HTR-8/SVneo (cell line): ENCODE results near the gene TIGAR.

ENCODE experiments used
- DNase-seq: peaks from one replicate; pipeline ENCODE4 v3.0.0; 2011; ENCODE audit warnings: low spot score, mixed read lengths; ENCODE audit not compliant: insufficient read length
- FAIRE-seq: peaks from 2 replicates; lab custom pipeline; 2011; peaks lifted over from hg19 to GRCh38; lab: Jason Lieb, UNC

Gene TIGAR

DNA sequence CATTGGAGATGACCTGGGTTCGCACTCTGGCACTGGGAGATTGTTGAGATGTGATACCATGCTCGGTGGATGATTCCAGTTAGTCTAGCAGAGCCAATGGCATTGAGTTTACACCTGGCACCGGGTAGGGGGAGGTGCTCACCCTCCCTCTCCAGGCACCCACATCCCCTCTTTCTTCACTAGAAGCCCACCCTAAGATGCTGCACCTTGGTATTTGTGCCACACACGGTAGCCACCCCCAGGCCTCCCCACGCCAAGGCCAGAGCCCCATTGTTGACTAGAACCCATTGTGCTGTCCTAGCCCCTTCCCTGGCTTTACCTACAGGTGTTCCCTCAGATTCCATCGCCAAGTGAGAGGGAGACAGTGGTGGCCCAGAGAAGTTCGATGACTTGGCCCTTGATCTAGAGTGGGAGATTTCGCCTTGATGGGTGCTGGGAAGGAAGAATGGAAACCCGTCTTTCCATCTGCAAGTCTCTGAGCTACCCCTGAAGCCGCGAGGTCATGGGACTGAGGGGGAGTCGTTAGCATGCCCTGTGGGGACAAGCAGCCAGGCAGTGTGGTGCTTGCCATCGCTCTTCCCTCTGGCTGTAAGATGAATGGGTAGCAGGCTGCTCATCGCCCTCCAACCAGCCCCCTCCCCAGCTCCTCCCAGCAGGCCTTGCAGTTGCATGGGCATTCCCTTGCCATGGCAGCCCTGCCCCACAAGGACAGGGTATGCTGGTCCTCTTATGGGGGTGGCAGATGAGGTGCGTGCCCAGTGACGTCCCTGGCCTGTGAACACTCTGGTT is 38.7 kb upstream of the TIGAR start:
- DNase-seq (no peak), FAIRE-seq (peak; percentile 52)

DNA sequence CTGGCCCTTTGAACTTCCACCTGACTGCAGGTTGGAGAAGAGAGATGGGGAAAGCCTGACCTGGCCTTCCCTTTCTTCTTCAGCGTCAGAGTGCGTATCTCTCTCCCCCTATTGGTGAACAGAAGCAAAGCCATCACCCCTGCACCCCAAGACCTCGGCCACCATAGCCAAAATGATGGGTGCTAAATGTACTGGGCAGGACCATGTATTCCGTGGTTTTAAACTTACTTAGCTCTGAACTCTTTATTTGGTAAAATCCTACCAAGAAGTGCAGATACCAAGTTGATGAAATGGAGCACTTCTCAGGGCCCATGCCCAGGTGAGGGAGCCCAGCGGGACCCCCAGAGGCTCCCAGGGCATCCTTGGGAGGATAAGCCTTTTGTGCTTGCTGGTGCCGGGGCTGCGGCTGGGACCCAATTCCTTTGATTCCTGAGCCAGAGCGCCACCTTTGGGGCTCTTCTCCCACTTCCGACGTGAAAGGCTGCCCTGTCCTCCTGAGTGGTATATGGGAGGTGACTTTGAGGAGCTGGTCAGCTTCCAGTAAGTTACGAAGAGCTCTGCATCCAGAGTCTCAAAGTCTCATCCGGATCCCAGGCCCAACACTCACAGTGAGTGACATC is 38.0 kb upstream of the TIGAR start:
- DNase-seq, result no peak
- no peak for FAIRE-seq

DNA sequence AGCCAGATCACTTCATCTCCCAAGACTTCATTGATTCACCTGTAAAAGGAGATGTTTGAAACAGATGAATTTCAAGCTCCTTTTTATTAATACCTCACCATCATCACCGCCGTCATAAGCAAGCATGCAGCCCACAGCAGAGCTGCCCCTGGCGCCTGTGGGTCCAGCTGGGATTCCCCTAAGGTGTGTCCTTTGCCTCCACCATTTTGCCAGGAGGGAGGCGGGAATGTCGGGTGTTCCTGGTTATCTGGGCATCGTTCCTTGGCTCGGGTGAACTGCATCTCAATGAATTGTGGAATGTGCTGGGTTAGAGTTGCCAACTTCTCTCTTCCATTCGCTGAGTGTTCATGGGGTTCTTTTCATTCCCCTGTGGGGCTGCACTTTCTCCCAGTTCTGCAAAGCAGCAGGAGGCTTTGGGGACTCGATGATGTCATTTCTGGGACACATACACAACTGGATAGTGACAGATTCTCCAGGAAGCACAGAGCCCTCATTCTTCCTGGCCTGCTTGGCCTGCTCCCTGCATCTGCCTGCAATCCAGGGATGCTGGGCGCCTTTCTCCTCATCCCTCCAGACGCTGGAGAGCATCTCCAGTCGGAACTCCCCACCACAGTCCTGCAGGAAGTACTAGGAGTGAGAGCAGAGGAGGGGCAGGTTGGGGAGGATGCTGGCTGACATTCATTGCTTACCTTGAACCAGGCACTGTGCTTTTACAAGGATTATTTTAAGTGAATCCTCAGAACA is 37.3 kb upstream of the TIGAR start:
- FAIRE-seq, result no peak

DNA sequence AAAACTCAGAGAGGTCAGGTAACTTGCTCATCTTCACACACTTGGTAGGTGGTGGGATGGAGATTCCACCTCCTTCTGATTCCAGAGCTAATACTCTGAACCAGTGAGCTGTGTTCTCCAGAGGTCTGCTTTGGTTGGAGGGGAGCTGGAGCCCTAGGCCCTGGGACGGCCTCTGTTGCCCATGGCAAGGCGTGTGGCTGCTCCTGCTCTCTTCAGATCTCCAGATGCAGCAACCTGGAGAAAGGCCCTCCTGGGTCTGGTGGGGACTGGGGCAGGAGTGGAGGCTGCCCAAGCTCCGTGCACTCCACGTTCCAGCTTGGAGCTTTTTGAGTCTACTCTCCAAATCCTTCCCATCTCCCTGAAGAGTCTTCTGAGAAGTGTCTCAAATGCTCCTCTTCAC is 36.7 kb upstream of the TIGAR start:
- DNase-seq (no peak), FAIRE-seq (no peak)

More for the DNA sequence above, 37.3 kb upstream of the TIGAR start:
- no peak for DNase-seq

DNA sequence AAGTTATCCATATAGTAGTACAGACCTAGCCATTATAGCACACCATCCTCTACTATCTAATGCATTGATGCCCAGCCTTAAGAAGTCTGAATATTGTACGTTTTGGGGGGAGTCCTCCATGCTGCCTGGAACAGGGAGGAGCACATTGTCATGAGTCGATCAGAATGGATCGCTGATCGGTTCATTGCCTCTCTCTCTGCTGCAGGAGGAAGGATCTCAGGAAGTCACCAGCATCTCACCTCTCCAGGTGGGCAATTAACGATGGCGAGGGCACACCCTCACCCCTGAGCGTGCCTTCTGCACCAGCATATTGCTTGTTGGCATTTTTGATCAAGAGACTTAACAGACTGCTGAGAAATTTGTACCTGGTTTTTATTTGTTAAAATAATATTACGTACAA is 35.9 kb upstream of the TIGAR start:
- no peak for DNase-seq
- no peak for FAIRE-seq

DNA sequence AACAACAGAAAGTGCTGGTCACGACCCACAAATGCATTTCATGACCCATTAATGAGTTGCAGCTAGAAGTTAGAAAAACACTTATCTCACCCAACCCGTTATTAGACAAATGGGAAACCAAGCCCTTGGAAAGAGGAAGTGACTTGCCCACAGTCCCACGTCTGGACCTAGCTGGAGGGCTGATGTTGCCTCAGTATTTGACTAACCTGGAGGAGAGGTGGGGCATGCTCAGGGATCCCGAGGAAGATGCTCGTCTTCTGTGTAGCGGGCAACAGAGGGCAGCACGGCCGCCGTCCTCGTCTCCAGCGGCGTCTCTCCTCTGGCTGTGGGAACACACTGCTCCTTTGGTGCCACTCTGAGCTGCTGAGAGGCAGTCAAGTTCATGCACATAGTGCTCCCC is 34.8 kb upstream of the TIGAR start:
- no peak for DNase-seq

DNA sequence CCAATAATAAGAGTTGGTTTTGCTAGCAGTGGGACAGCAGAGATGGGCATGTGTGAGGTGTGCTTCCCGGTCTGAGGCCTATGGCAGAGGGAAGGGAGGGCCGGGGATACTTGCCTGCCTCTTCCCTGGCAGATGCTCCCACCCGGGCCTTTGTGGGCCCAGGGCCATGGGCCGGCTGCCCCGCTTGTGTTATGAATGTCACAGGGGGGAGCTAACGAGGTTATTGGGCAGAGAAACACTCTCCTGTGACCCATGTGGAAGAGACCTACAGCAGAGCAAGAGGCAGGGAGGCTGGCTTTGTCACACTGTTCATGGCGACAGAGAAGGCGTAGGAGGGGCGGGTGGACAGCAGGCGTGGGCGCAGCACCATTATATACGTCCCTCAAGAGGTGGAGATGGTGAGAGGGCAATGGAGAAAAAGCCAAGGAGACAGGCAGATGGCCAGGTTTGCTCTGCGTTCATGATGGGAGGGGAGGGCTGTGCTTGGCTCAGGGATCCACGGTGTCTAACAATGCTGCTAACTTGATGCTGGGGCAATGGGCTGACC is 34.2 kb upstream of the TIGAR start:
- no peak for FAIRE-seq
- no peak for DNase-seq

More for the DNA sequence above, 34.8 kb upstream of the TIGAR start:
- FAIRE-seq, result no peak

DNA sequence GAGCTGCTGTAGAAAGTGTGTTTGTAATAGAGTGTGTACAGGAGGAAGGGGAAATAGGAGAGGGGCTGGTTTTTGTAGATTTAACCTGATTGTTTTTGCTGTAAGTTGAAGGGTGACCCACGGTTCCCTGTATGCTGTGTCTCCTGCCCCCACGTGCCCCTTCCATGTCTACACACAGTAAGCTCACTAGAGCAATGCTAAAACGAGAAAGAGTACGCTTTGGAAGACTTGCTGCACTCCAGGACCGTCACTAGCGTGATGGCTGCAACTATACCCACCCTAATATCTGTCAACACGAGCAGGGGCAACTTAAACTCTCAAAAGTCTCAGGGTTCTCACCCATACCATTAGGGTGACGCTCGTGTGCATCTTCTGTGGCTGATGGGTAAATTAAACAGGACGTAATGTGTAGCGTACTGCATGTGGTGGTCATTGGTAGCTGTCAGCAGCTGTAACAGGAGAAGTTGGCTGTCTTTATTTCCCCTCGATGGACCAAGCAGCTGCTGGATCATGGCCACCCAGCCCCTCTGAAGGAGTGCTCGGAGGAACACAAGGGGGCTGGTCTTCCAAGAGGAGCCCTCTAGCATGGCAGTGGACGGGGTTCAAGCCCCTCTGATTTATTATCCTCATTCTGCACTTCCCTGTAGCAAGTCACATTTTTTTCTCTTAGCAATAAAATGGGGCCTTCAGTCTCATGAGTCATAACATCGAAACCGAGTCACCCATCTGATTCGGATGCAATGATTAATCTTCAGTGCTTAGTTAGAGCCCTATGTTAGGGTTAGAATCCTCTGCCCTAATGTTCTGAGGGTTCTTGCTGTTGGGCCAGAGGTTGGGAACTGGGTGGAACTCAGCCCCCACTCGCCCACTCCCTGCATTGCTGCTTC is 33.4 kb upstream of the TIGAR start:
- peak; percentile 26 for FAIRE-seq
- no peak for DNase-seq

DNA sequence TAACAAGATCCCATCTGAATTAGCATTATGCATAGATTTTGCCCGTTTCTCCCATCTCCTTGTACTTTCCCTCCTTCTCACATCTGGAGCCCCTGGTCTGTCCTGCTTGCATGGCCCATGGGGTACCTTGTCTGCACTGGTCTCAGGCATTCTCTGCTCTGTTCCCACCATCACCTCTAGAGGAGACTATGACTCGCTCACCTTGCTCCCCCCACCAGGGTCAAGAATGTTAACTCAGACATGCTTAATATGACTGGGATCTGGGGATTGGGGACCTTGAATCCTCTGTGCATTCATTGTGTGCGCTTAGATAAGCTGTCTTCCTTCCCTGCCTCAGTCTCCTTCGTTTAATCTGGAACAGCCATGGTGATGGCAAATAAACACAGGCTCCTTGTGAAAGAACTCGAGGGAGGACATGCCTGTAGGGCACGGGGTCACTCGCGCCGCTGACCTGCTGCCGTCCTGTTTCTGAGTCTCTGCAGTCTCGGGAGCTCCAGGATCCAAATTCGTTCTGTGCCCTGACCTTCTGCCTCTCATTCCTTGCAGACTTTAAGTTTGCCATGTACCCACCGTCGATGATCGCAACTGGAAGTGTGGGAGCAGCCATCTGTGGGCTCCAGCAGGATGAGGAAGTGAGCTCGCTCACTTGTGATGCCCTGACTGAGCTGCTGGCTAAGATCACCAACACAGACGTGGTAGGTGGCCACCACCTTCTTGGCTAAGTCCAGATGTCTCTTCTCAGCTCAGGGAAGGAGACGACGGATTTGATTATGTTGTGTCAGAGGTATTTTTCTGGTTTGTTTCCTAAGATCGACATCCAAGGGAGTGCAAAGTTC is 32.5 kb upstream of the TIGAR start:
- DNase-seq, result no peak
- FAIRE-seq, result no peak

DNA sequence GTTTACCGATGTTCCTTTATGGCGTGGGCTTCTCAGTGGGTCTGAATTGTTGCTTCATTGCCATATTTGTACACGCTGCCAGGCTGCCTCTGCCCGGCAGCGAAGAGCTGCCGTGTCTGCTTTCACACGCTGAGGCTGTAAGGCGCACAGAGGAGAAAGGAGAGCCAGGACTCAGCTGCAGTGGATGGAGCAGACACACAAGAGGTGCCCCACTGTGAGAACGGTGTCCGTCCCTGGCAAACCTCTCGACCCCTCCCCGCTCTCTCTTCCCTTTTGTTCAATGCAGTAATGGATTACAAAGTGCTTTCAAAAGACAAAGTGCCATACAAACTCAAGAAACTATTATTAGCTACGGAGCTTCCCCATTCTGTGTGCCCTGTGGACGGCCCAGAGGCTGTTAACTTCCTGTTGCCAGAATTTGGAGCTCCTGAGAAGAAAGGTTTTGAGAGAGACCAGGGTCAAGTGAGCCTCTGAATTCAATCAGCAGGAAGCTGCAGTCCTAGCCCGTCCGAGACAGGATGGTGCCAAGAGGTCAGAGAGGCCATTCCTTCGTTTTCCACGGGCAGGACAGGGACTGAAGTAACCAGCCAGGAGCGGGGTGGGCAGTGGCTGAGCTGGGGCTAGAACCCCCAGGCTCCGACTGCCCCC is 31.7 kb upstream of the TIGAR start:
- FAIRE-seq (no peak), DNase-seq (no peak)

DNA sequence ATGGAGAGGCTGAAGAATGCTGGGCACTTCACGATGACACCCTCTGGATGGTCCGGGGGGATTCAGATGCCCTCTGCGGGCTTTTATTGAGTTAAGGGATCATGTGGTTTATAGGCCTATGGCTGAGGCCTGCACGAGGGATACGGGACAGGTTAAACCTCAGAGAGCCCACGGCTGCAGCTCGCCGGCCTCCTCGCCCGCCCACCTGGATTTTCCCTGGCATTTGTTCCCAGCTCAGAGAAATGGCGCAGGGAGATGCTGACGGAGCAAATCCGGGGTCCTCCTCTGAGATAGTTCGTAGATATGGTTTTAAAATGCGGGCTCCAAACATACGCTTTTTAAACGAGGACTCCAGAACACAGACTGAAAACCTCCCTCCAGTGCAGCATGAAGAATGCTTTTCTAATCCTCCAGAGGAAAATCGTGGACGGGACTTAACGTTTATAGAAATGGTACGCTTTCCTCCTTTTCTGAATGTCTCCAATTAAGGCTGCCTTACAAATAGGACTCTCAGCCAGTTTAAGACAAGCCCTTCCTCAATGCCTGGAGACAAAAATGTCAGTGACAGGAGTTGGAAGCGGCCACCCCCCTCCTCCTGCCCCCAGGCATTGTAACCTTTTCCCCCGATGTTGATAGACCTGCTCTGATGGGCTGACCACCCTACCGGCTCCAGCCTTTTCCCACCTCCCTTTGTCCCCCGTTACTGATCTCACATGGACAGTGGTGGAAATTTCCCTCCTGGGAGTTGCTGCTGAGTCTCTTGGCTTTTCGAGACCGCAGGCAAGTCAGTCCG is 30.8 kb upstream of the TIGAR start:
- FAIRE-seq, result no peak
- no peak for DNase-seq

DNA sequence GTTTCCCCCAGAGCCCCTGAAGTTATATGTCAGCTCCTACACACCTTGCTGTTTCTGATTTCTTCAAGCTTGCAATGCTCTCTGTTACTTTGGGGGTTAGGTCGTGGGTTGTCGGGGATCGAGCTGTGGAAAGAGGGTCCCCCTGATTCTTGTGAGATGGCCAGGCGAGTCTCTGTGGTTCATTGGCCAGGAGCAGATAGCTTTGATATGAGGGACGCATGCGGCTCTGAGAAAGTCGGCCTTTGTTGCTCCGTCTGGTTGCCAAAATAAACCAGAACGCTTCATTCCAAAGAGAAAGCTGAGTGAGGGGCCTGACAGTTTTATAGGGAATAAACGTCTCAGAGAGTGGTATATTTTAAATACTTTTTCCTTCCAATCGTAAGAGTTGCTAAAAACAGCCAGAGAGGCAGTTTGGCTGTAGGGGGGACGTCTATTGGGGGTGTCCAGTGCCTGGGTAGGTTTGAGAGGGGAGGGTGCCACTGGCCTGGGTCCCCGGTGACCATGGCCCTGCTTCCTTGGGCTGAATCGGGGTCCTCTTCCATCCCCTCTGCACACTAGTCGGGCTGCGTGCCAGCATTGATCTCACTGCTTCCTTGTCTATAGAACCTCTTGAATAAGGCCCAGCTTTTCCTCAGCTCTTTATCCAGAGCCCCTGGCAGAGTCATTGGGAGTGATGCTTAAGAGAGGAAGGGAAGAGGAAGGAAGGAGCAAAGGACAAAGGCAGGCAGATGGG is 28.5 kb upstream of the TIGAR start:
- no peak for DNase-seq
- FAIRE-seq, result no peak

DNA sequence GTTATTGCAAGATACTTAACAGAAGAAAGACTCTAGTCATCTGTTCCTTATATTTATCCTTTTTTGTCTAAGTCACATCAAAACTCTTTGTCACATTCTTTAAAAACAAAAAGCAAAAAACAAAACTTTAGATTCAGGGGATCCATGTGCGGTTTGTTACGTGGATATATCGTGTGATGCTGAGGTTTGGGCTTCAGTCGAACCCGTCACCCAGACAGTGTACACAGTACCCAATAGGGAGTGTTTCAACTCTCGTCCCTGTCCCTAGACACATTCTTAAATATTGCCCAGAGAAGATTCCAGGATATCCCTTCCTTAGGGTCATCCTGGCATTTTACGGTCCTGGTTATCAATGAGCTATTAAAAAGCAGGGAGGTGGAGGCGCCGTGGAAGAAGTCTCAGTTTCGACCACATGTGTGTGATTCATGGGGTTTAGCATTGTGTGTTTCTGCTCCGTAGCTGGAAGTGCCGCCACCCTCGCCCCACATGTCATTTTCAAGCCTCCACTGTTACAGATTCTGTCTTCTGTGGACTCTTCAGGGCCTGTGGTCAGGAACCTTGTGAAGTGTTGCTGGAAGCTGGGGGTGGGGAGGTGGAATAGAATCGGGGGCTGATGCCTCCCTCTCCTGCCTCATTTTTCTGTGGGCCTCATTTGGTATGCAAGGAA is 27.6 kb upstream of the TIGAR start:
- DNase-seq, result no peak
- no peak for FAIRE-seq

DNA sequence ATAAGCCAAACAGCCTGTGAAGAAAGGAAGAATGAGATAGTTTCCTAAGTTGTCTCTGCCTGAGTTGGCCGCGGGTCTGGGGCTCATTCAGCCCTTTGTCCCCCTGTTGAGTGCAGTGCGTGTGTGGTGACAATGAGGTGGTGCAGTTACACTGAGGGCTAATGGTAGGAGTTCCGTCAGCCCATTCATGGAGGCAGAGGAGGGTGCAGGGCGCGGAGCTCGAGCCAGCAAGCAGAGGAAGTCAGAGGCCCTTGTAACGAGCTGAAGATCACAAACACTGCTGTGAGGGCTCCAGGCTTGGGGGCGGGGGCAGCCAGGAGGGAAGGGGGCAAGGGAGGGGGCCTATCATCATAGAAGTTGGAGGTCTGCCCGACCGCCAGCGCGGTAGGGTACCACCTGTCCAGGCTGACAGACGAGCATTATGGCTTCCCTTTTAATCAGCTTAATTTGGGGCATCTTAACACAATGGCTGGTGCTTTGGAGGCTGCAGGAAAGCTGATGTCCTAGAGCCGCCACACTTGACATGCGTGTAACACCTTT is 27.0 kb upstream of the TIGAR start:
- DNase-seq (no peak), FAIRE-seq (no peak)

DNA sequence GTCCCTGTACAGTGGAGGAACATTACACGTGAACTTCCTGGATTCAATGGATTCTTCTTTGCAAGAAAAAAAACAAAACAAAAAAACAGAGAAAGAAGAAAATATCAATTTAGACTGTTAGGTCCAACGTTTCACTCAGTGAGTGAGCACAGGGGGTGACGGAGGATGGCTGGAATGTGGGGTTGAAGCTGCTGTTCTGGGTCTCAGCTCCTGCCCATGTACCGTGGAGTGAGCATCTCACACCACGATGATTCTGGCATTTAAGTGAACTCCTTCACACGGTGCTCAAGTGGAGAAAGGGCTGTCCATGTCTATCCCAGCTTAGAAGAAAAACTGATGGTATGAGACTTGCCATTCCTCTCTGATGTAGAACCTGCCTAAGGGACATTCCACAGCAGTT is 24.3 kb upstream of the TIGAR start:
- DNase-seq (no peak), FAIRE-seq (no peak)

DNA sequence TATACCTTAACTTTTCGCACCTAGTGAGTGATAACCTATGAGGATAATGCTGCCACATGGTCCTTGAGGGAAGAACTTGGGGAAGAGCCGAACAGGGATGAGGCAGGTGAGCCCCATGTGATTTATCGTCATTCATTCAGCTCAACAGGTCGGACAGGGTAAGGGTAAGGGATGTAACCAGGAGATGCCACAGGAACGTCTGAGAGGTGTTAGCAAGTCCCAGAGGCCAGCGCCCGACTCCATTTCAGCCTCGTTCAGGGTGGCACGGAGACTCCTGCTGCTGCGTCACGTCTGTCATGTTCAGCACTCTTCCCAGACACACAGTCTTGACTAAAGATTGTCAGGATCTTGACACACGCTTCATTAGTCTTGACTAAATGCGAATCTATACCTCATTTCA is 23.4 kb upstream of the TIGAR start:
- FAIRE-seq, result no peak
- DNase-seq, result no peak
